Right forelimb (tissue), 1 donor: Measurements from ENCODE around the gene MCAT.

Experiments used
- DNase-seq: peaks from one replicate; pipeline ENCODE4 v3.0.0-alpha.2; 2018

Gene MCAT

GRCh38 chr22:43088627-43088983, 54.6 kb downstream of the MCAT start:
- DNase-seq, result no peak

GRCh38 chr22:43085658-43086606, 57.3 kb downstream of the MCAT start:
- no peak for DNase-seq
